Measurements from ENCODE around the gene OGT. TPM values are rescaled to one million over a fixed set of nuclear protein-coding genes. Genes with fewer than 3 reads are reported as not detected.
"Not testable (repeated sequence)": the region's sequence is repeated elsewhere in the genome, so short reads cannot be mapped to it uniquely, and the experiment has no call there.

The OGT gene
- total RNA-seq, 4 donors from 2014 or later, result 56.3 to 157 (median 67.0) TPM

DNA sequence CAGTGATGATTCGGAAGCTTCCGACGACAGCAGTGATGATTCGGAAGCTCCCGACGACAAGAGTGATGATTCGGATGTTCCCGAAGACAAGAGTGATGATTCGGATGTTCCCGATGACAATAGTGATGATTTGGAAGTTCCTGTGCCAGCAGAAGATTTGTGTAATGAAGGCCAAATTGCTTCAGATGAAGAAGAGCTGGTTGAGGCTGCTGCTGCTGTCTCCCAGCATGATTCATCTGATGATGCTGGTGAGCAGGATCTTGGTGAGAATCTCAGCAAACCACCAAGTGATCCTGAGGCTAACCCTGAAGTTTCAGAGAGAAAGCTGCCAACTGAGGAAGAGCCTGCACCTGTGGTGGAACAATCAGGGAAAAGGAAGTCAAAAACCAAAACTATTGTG lies 71.2 kb downstream of the OGT start:
- Histone ChIP-seq H3K4me3 (no peak overlapping the region), H3K36me3 (peaks cover 0 to 84% (median 0%) of the 10 kb centered on the region in 3 donors), H3K27me3 (no peaks in the 10 kb centered on the region), H3K27ac (no peak overlapping the region), H3K9me3 (peaks cover 0 to 9% (median 0%) of the 10 kb centered on the region in 3 donors), H3K4me1 (no peaks in the 10 kb centered on the region)
- no peak for DNase-seq
- intact Hi-C loops (cut with DNase I), result no loop called here
- 72 to 90% methylated on average over 8 to 10 of the region's 10 CpGs for WGBS, 2 donors
- TF ChIP-seq POLR2A (IDR thresholded peaks at IDR 0.05) (no peak), CTCF (IDR thresholded peaks at IDR 0.05) (no peak)

GRCh38 chrX:71604796-71605568 lies 72.1 kb downstream of the OGT start:
- TF ChIP-seq CTCF (IDR thresholded peaks at IDR 0.05) (no peak), POLR2A (IDR thresholded peaks at IDR 0.05) (no peak)
- H3K27ac ChIP-seq, result no peak overlapping the region
- H3K36me3 ChIP-seq, result peaks cover 0 to 84% (median 0%) of the 10 kb centered on the region in 3 donors
- DNase-seq, result no peak
- H3K9me3 ChIP-seq, result peaks cover 0 to 9% (median 0%) of the 10 kb centered on the region in 3 donors
- no peaks in the 10 kb centered on the region for H3K27me3 ChIP-seq
- intact Hi-C loops (cut with DNase I), result no loop called here
- H3K4me1 ChIP-seq, result no peaks in the 10 kb centered on the region
- H3K4me3 ChIP-seq, result no peak overlapping the region
- WGBS, 2 donors, result 59 to 92% methylated on average over 4 to 6 of the region's 8 CpGs

DNA sequence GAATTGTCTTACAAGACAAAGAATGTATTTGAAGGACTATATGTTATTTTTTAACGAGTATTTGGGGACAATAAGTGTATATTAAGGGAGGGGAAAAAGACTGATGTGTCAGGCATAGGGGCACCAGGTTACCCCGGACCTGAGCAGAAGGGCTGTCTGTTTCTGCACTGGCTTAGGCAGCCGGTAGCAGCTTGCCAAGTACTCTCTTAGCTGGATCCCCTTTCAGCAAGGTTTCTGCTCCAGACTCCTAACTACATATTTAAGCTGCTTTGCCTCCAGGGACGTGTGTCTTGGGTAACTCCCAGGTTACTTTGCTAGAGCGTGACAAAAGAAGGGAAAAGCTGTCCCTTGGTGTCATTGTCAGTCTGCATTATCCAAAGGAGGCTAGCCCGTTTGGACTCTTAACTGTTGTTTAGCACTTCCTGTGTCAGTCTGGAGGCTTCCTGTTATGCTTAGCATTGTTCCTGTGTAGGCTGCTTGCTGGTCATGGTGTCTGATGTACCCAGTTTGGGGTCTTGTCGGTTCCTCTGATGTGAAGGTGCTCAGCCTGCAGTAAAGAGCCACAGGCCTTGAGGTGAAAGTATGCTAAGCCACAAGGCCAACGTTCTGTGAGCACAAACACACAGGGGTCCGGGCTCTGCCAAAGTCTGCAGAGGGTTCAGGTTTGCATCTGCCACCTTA lies 73.8 kb downstream of the OGT start:
- Histone ChIP-seq H3K9me3 (peaks cover 0 to 9% (median 0%) of the 10 kb centered on the region in 3 donors), H3K27ac (no peak overlapping the region), H3K36me3 (peaks cover 7 to 84% (median 8%) of the 10 kb centered on the region in 3 donors), H3K4me1 (no peaks in the 10 kb centered on the region), H3K27me3 (no peaks in the 10 kb centered on the region), H3K4me3 (no peak overlapping the region)
- DNase-seq, result no peak
- no peak for TF ChIP-seq CTCF (IDR thresholded peaks at IDR 0.05)
- TF ChIP-seq POLR2A (IDR thresholded peaks at IDR 0.05), result no peak
- intact Hi-C loops (cut with DNase I), result no loop called here
- 44 to 55% methylated on average over 3 to 8 of the region's 9 CpGs for WGBS, 2 donors

- no peak overlapping the region for H3K27ac ChIP-seq
- no peak for DNase-seq
- TF ChIP-seq POLR2A (IDR thresholded peaks at IDR 0.05) (no peak), CTCF (IDR thresholded peaks at IDR 0.05) (no peak)
- H3K4me1 ChIP-seq, result no peaks in the 10 kb centered on the region
- no peaks in the 10 kb centered on the region for H3K27me3 ChIP-seq
- H3K4me3 ChIP-seq, result no peak overlapping the region
- H3K36me3 ChIP-seq, result peaks cover 7 to 84% (median 8%) of the 10 kb centered on the region in 3 donors
- WGBS, 2 donors, result 92 to 100% methylated on average over 2 of the region's 2 CpGs
- intact Hi-C loops (cut with DNase I), result no loop called here
- peaks cover 0 to 6% (median 0%) of the 10 kb centered on the region in 3 donors for H3K9me3 ChIP-seq
These were observed 74.6 kb downstream of the OGT start for GRCh38 chrX:71607488-71607887.

DNA sequence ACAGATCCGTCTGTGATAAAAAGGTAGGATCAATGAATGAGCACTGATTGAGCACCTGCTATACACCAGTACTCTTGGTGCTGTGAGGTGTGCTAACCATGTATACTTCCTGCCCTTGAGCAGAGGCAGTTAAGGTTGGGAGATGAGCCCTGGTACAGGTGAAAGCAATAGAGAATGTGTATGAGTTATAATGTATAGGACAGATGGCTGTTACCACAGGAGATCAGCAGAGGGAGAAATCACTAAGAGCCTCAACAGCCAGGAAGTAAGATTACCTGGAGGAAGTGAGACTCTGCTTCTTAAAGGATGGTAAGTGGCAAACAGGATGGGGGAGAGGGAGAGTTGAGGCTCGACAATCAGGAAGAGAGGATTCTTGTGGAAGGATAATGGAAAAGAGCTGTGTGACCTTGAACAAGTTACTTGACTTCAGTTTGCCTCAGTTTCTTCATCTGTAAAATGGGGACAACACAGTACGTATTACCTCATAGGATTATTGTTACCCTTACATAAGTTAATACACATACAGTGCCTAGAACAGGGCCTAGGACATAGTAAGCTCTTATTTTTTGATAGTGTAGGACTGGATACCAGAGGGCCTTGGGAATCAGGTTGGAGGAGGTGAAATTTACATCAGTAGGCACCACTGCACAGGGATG lies 76.3 kb downstream of the OGT start:
- TF ChIP-seq POLR2A (IDR thresholded peaks at IDR 0.05), result no peak
- no peak for TF ChIP-seq CTCF (IDR thresholded peaks at IDR 0.05)
- no peak for DNase-seq
- no peak overlapping the region for H3K27ac ChIP-seq
- WGBS, 2 donors, result 74 to 85% methylated on average over 3 of the region's 3 CpGs
- intact Hi-C loops (cut with DNase I), result no loop called here
- H3K27me3 ChIP-seq, result no peaks in the 10 kb centered on the region
- peaks cover 7 to 86% (median 8%) of the 10 kb centered on the region in 3 donors for H3K36me3 ChIP-seq
- H3K9me3 ChIP-seq, result no peaks in the 10 kb centered on the region
- H3K4me1 ChIP-seq, result no peaks in the 10 kb centered on the region
- no peak overlapping the region for H3K4me3 ChIP-seq

DNA sequence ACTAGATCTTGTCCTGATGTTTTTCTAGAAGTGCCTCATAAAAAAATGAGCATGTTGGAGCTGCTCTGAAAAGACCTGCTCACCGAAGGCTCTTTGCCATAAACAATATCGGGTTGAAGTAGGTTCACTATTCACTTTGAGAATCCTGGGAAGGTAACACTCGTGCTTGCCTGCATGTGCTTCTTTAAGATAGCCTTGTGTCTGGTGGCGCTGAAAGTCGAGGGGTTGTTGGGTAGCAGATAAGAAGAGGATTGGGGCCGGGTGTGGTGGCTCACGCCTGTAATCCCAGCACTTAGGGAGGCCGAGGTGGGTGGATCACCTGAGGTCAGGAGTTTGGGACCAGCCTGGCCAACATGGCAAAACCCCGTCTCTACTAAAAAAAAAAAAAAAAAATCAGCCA lies 78.8 kb downstream of the OGT start:
- H3K9me3 ChIP-seq; H3K27ac ChIP-seq; H3K27me3 ChIP-seq; H3K4me1 ChIP-seq; DNase-seq; H3K4me3 ChIP-seq; intact Hi-C loops (cut with DNase I): not testable (repeated sequence)
- H3K36me3 ChIP-seq, result peaks cover 7 to 70% (median 8%) of the 10 kb centered on the region in 3 donors
- WGBS, 2 donors, result 84% methylated on average over 7 of the region's 9 CpGs; no CpG with 5 or more reads in 1 of the 2 donors

Measured in esophagus squamous epithelium (tissue), 5 donors.